ENCODE measurements around the gene ARMC3. TPM values are rescaled to one million over a fixed set of nuclear protein-coding genes. Genes with fewer than 3 reads are reported as not detected.
A peak's percentile ranks its signal among the peaks of the same experiment; 100 is the strongest.

The ARMC3 gene
- total and polyA plus RNA-seq, 9 of the 15 experiments (the other 6 are each of a cell fraction or from before 2014, with no cell fraction given) = 0.33 to 1.1 (median 0.62) TPM

DNA sequence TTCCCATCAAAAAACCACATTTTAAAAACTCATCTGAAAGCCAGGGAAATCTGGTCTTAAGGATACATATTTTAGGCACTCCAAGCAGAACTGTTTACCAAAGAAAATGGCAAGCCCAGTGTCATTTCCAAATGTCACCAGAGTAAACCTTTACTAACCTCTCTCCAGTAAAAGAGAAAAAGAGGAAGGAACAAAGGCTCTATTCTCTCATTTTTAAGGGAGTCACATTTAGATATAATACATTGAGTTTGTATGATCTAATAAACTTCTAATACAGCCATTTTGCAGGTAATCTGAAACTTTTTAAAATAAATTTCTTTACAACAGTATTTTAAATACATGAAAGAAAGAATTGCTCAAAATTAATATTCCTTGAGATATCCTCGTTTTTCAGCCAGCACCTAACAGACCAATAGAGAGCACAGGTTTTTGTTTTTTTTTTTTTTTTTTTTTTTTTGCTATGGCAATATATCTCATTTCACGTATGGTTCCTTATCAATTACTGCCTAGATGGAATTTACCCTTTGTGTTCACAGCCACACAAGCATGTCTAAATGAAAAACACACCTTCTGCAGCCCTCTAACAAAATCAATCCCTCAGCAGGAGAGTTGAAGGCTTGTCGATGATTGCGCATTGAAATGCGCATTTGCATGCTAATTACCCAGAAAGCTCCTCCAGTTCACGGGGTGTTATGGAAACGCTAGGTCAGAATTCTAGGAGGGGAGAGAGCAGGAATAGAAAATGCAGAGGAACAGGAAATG lies 127.8 kb downstream of the ARMC3 start (continued):
- TF ChIP-seq E4F1 (CRISPR knock-in tag; IDR thresholded peaks at IDR 0.05; ENCODE audit: borderline replicate concordance) (no peak), PTBP1 (IDR thresholded peaks at IDR 0.05; ENCODE audit: low read depth, low read length) (no peak), PRPF4 (IDR thresholded peaks at IDR 0.05; ENCODE audit: insufficient read depth, low read depth, low read length, poor library complexity, severe bottlenecking) (no peak), XRCC5 (IDR thresholded peaks at IDR 0.05; ENCODE audit: low read depth, low read length) (no peak), CBFA2T3 (IDR thresholded peaks at IDR 0.05) (no peak), EGR1 (conservative IDR thresholded peaks at IDR 0.05) (no peak), USF1 (CRISPR knock-in tag; IDR thresholded peaks at IDR 0.05) (no peak), SLC30A9 (CRISPR knock-in tag; IDR thresholded peaks at IDR 0.05) (no peak), CXXC5 (CRISPR knock-in tag; IDR thresholded peaks at IDR 0.05) (peak; percentile 24; the same call in 1 of the 2 replicates), RBM25 (IDR thresholded peaks at IDR 0.05; ENCODE audit: low read depth, low read length, severe bottlenecking) (no peak), ZFP30 (CRISPR knock-in tag; IDR thresholded peaks at IDR 0.05; ENCODE audit: borderline replicate concordance) (peak; percentile 69; the same call in 1 of the 2 replicates), SOX6 (IDR thresholded peaks at IDR 0.05) (no peak), ZNF140 (CRISPR knock-in tag; IDR thresholded peaks at IDR 0.05) (no peak), ZNF165 (CRISPR knock-in tag; IDR thresholded peaks at IDR 0.05; ENCODE audit: borderline replicate concordance) (no peak), TAF1 (IDR thresholded peaks at IDR 0.05; ENCODE audit: control insufficient read depth, extremely low read depth, insufficient read depth, low read length, severe bottlenecking) (no peak)
- TF ChIP-seq, protein P1, sequence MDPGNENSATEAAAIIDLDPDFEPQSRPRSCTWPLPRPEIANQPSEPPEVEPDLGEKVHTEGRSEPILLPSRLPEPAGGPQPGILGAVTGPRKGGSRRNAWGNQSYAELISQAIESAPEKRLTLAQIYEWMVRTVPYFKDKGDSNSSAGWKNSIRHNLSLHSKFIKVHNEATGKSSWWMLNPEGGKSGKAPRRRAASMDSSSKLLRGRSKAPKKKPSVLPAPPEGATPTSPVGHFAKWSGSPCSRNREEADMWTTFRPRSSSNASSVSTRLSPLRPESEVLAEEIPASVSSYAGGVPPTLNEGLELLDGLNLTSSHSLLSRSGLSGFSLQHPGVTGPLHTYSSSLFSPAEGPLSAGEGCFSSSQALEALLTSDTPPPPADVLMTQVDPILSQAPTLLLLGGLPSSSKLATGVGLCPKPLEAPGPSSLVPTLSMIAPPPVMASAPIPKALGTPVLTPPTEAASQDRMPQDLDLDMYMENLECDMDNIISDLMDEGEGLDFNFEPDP (CRISPR knock-in tag; IDR thresholded peaks at IDR 0.05) = 0 out of 2 replicates have a peak, but pooled peaks have one; percentile 25
- TF ChIP-seq, protein P2, sequence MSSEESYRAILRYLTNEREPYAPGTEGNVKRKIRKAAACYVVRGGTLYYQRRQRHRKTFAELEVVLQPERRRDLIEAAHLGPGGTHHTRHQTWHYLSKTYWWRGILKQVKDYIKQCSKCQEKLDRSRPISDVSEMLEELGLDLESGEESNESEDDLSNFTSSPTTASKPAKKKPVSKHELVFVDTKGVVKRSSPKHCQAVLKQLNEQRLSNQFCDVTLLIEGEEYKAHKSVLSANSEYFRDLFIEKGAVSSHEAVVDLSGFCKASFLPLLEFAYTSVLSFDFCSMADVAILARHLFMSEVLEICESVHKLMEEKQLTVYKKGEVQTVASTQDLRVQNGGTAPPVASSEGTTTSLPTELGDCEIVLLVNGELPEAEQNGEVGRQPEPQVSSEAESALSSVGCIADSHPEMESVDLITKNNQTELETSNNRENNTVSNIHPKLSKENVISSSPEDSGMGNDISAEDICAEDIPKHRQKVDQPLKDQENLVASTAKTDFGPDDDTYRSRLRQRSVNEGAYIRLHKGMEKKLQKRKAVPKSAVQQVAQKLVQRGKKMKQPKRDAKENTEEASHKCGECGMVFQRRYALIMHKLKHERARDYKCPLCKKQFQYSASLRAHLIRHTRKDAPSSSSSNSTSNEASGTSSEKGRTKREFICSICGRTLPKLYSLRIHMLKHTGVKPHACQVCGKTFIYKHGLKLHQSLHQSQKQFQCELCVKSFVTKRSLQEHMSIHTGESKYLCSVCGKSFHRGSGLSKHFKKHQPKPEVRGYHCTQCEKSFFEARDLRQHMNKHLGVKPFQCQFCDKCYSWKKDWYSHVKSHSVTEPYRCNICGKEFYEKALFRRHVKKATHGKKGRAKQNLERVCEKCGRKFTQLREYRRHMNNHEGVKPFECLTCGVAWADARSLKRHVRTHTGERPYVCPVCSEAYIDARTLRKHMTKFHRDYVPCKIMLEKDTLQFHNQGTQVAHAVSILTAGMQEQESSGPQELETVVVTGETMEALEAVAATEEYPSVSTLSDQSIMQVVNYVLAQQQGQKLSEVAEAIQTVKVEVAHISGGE (CRISPR knock-in tag; IDR thresholded peaks at IDR 0.05) = no peak
- TF ChIP-seq, protein P3, sequence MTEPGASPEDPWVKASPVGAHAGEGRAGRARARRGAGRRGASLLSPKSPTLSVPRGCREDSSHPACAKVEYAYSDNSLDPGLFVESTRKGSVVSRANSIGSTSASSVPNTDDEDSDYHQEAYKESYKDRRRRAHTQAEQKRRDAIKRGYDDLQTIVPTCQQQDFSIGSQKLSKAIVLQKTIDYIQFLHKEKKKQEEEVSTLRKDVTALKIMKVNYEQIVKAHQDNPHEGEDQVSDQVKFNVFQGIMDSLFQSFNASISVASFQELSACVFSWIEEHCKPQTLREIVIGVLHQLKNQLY (CRISPR knock-in tag; conservative IDR thresholded peaks at IDR 0.05) = peak in 1 of 2 experiments; percentile 95; a peak in 2 of 4 replicates

All from K562 (cell line).